Midbrain (tissue), 1 donor: ENCODE results near the gene IFNL2.
"Not testable (repeated sequence)": the region's sequence is repeated elsewhere in the genome, so short reads cannot be mapped to it uniquely, and the experiment has no call there.

Experiments used
- DNase-seq: peaks from one replicate; lab custom pipeline; 2025; lab: John Stamatoyannopoulos, UW

IFNL2 gene

GRCh38 chr19:39268085-39268484, at the start of gene IFNL2:
IFNL2 (plus strand) TSS chr19:39268396; CDS start chr19:39268569, 173 bp downstream.
- DNase-seq = not testable (repeated sequence)

- DNase-seq = not testable (repeated sequence)
Measured at GRCh38 chr19:39219108-39219507, 49.1 kb upstream of the IFNL2 start.

- no peak for DNase-seq
Measured at GRCh38 chr19:39223703-39224279, 44.4 kb upstream of the IFNL2 start.

- no peak for DNase-seq
Measured at GRCh38 chr19:39224910-39225309, 43.3 kb upstream of the IFNL2 start.

- no peak for DNase-seq
Measured at GRCh38 chr19:39230096-39230764, 38.0 kb upstream of the IFNL2 start.

- DNase-seq = no peak
Measured at GRCh38 chr19:39232708-39233107, 35.5 kb upstream of the IFNL2 start.

- no peak for DNase-seq
Measured at GRCh38 chr19:39236527-39236926, 31.7 kb upstream of the IFNL2 start.

- no peak for DNase-seq
Measured at GRCh38 chr19:39237200-39238184, 30.7 kb upstream of the IFNL2 start.

GRCh38 chr19:39238209-39238608, 30.0 kb upstream of the IFNL2 start:
- DNase-seq = no peak

- DNase-seq = no peak
Measured at GRCh38 chr19:39238944-39239343, 29.3 kb upstream of the IFNL2 start.

GRCh38 chr19:39240421-39240820, 27.8 kb upstream of the IFNL2 start:
- DNase-seq = no peak

GRCh38 chr19:39243741-39244140, 24.5 kb upstream of the IFNL2 start:
- DNase-seq = not testable (repeated sequence)

GRCh38 chr19:39244410-39245100, 23.6 kb upstream of the IFNL2 start, which contains the start of gene IFNL3:
IFNL3 (minus strand) TSS chr19:39245006; CDS start chr19:39244967, 39 bp downstream.
- DNase-seq = not testable (repeated sequence)

- DNase-seq = not testable (repeated sequence)
Measured at GRCh38 chr19:39245166-39245565, 23.0 kb upstream of the IFNL2 start.

- DNase-seq = peak; percentile 1
Measured at GRCh38 chr19:39246951-39247669, 21.1 kb upstream of the IFNL2 start.

GRCh38 chr19:39247701-39248664, 20.2 kb upstream of the IFNL2 start:
- no peak for DNase-seq

- no peak for DNase-seq
Measured at GRCh38 chr19:39248806-39249205, 19.4 kb upstream of the IFNL2 start, which contains the start of gene IFNL4. IFNL4 (minus strand) TSS chr19:39248856.

GRCh38 chr19:39251081-39251480, 17.1 kb upstream of the IFNL2 start:
- DNase-seq = no peak

- DNase-seq = no peak
Measured at GRCh38 chr19:39251846-39252245, 16.4 kb upstream of the IFNL2 start.

- no peak for DNase-seq
Measured at GRCh38 chr19:39252458-39252857, 15.7 kb upstream of the IFNL2 start.
